Activated CD4-positive, alpha-beta memory T cell treated with anti-CD3 and anti-CD28 coated beads, Interleukin-2, amount 10 ng/mL, durations not matched to agents 7 days and 5 days (primary cell): ENCODE measurements around the gene TACR1. TPM values are rescaled to one million over a fixed set of nuclear protein-coding genes. Genes with fewer than 3 reads are reported as not detected.
A peak's percentile ranks its signal among the peaks of the same experiment; 100 is the strongest.
"Not testable (repeated sequence)": the region's sequence is repeated elsewhere in the genome, so short reads cannot be mapped to it uniquely, and the experiment has no call there.

Experiments
- CTCF ChIA-PET: fragments of 350-600 bp; sonication (Branson Sonifier 250); formaldehyde crosslinking; loops from one replicate; lab custom pipeline; 2021; ENCODE audit warnings: antibody characterized with exemption, inconsistent platforms; lab: Charles Lee
- POLR2A ChIA-PET: fragments of 350-600 bp; sonication (Branson Sonifier 250); formaldehyde crosslinking; loops from one replicate; lab custom pipeline; 2021; ENCODE audit warnings: antibody characterized with exemption; lab: Charles Lee
- DNase-seq: peaks from one replicate; pipeline ENCODE4 v3.0.0-alpha.2; 2020
- H3K27ac Mint-ChIP-seq: one replicate; pipeline ENCODE4 v1.8.0; 2021; ENCODE audit warnings: mild to moderate bottlenecking, mixed read lengths
- H3K27me3 Mint-ChIP-seq: one replicate; pipeline ENCODE4 v1.8.0; 2021; ENCODE audit warnings: mixed read lengths
- H3K36me3 Mint-ChIP-seq: one replicate; pipeline ENCODE4 v1.8.0; 2021; ENCODE audit warnings: low read depth, mixed read lengths
- H3K4me1 Mint-ChIP-seq: one replicate; pipeline ENCODE4 v1.8.0; 2021; ENCODE audit warnings: mixed read lengths
- H3K4me3 Mint-ChIP-seq: one replicate; pipeline ENCODE4 v1.8.0; 2021; ENCODE audit warnings: mild to moderate bottlenecking, mixed read lengths
- H3K9me3 Mint-ChIP-seq: one replicate; pipeline ENCODE4 v1.8.0; 2021; ENCODE audit warnings: mixed read lengths
- total RNA-seq, 2 experiments: library from RNA; stranded (reverse); gene quantifications; one replicate each; pipeline ENCODE4 v1.2.3, GENCODE V29; 2021

The TACR1 gene, protein sequence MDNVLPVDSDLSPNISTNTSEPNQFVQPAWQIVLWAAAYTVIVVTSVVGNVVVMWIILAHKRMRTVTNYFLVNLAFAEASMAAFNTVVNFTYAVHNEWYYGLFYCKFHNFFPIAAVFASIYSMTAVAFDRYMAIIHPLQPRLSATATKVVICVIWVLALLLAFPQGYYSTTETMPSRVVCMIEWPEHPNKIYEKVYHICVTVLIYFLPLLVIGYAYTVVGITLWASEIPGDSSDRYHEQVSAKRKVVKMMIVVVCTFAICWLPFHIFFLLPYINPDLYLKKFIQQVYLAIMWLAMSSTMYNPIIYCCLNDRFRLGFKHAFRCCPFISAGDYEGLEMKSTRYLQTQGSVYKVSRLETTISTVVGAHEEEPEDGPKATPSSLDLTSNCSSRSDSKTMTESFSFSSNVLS
- total RNA-seq = not detected

GRCh38 chr2:75199428-75200011 is at the start of gene TACR1:
Gene TACR1 (minus strand): TSS chr2:75199520. CDS start chr2:75198934, 586 bp downstream.
- Mint-ChIP-seq H3K4me3 (peak within 1 kb of the TSS; percentile 46), H3K36me3 (no peaks in the 10 kb centered on the region), H3K27me3 (peaks cover 64% of the 10 kb centered on the region), H3K4me1 (peaks cover 7% of the 10 kb centered on the region), H3K9me3 (no peaks in the 10 kb centered on the region), H3K27ac (no peak within 1 kb of the TSS)
- CTCF ChIA-PET = interaction anchor here (0.6 to 1.4 kb wide), 3 partner anchors 27 to 278 kb away, joined by 3 to 4 read pairs (median 3); no protein-coding TSS in a partner anchor
- DNase-seq = peak; percentile 48
- POLR2A ChIA-PET = no interaction called here

DNA sequence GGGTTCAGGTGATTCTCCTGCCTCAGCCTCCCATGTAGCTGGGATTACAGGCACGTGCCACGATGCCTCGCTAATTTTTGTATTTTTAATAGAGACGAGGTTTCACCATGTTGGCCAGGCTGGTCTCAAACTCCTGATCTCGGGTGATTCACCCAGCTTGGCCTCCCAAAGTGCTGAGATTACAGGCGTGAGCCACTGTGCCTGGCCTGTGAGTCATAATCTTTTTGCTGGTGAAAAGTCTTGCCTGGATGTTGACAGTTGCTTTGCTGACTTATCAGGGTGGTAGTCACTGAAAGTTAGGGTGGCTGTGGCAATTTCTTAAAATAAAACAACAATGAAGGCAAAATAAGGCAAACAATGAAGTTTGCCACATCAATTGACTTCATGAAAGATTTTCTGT is 49.3 kb upstream of the TACR1 start:
- H3K4me3 Mint-ChIP-seq, H3K27me3 Mint-ChIP-seq, H3K9me3 Mint-ChIP-seq, H3K4me1 Mint-ChIP-seq, H3K36me3 Mint-ChIP-seq, DNase-seq, H3K27ac Mint-ChIP-seq, POLR2A ChIA-PET, CTCF ChIA-PET: not testable (repeated sequence)

DNA sequence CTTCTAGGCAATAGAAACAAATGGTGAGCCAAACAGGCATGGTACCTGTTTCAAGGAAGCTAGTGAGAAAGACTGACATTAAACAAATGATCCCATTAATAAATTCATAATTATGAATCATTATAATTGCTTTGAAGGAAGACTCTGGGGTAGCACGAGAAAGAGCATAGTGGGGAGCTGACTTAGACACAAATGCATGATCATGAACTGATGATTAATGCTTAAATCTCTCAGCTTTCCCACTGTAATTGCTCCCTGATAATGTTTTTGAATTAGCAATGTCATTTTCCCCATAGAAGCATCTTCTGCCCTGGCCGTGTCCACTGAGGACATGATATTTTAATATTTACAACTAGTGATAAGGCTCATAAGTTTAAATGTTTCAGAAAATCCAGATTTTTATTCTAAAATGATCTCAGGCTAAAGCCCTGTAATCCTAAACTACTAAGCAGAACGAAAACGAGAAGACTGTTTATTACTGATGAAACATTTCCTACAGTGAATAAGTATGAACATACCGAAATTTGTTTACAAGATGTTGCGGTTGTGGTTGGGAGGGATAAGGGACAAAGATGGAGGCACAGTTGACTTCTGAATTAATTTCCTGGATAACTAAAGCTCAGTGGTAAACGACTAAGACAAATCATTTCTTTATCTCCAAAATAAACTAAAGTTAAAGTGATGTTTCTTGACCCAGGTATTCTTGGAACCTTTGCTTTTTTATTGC is 47.3 kb upstream of the TACR1 start:
- Mint-ChIP-seq H3K4me3 (no peak overlapping the region), H3K27ac (no peak overlapping the region), H3K9me3 (no peaks in the 10 kb centered on the region), H3K4me1 (no peaks in the 10 kb centered on the region), H3K36me3 (no peaks in the 10 kb centered on the region), H3K27me3 (peaks cover 9% of the 10 kb centered on the region)
- POLR2A ChIA-PET = no interaction called here
- DNase-seq = no peak
- CTCF ChIA-PET = no interaction called here

DNA sequence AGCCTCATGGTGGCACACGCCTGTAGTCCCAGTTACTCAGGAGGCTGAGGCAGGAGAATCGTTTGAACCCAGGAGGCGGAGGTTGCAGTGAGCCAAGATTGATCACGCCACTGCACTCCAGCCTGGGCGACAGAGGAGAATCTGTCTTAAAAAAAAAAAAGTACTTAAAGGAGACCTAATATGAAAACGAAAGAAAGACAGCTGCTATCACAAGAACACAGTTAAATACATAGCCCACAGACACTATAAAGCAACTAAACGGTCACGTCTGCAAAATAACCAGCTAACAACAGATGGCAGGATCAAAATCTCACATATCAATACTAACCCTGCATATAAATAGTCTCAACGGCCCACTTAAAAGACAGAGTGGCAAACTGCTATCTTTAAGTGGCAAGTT is 43.9 kb upstream of the TACR1 start:
- no peak overlapping the region for H3K4me3 Mint-ChIP-seq
- ChIA-PET CTCF (interaction anchor here (3.0 kb wide), 1 partner anchor 324 kb away, joined by 12 read pairs; no protein-coding TSS in a partner anchor), POLR2A (no interaction called here)
- no peaks in the 10 kb centered on the region for H3K4me1 Mint-ChIP-seq
- DNase-seq = no peak
- H3K36me3 Mint-ChIP-seq = no peaks in the 10 kb centered on the region
- H3K27me3 Mint-ChIP-seq = peaks cover 4% of the 10 kb centered on the region
- no peak overlapping the region for H3K27ac Mint-ChIP-seq
- no peaks in the 10 kb centered on the region for H3K9me3 Mint-ChIP-seq

DNA sequence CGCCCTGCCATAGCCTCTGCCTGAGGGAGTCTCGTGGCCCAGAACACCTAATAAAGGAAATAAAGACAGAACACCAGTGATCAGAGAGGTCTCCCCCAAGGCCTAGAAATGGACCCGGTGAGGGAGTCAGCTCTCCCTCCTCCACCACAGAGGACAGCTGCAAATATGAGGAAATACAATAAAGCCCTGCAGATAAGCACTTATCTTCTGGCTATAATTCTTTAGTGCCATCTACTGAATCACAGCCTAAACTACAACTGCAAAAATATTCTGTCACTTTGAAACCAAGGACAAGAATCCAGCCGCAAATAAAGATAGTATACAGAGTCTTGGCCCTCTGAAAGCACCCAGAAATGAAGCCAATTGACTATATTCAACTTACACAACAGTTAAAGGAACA is 42.4 kb upstream of the TACR1 start:
- Mint-ChIP-seq H3K27ac (no peak overlapping the region), H3K36me3 (no peaks in the 10 kb centered on the region), H3K4me1 (no peaks in the 10 kb centered on the region), H3K9me3 (no peaks in the 10 kb centered on the region), H3K27me3 (peaks cover 4% of the 10 kb centered on the region), H3K4me3 (no peak overlapping the region)
- CTCF ChIA-PET = interaction anchor here (3.0 kb wide), 1 partner anchor 322 kb away, joined by 12 read pairs; no protein-coding TSS in a partner anchor
- POLR2A ChIA-PET = no interaction called here
- DNase-seq = no peak

GRCh38 chr2:75238670-75239330 is 39.5 kb upstream of the TACR1 start:
- ChIA-PET CTCF (interaction anchor here (0.7 kb wide), 1 partner anchor 82 kb away, joined by 3 read pairs; no protein-coding TSS in a partner anchor), POLR2A (no interaction called here)
- peaks cover 5% of the 10 kb centered on the region for H3K27me3 Mint-ChIP-seq
- H3K9me3 Mint-ChIP-seq = no peaks in the 10 kb centered on the region
- H3K4me1 Mint-ChIP-seq = no peaks in the 10 kb centered on the region
- H3K4me3 Mint-ChIP-seq = no peak overlapping the region
- DNase-seq = no peak
- H3K27ac Mint-ChIP-seq = no peak overlapping the region
- H3K36me3 Mint-ChIP-seq = no peaks in the 10 kb centered on the region

DNA sequence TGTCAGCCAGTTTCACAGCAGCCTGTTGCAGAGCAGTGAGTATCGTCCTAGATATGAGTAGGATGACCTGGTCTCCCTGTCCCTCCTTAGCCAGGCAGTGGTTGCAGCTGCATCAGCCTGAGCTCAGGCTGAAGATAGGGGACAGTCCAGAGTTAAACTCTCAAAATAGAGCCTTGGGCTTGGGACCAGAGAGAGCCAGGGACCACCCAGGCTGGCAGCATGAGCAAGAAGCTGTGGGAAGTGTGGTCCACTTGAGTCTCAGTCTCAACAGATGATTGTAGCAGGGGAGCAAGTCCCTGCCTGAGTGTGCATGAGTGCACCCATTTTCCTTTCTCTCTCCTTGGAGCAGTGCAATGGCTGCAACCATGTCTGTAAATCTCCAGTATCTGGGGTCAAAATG is 38.0 kb upstream of the TACR1 start:
- ChIA-PET CTCF (no interaction called here), POLR2A (no interaction called here)
- Mint-ChIP-seq H3K36me3 (no peaks in the 10 kb centered on the region), H3K27me3 (peaks cover 5% of the 10 kb centered on the region), H3K9me3 (no peaks in the 10 kb centered on the region), H3K4me1 (no peaks in the 10 kb centered on the region), H3K27ac (no peak overlapping the region), H3K4me3 (no peak overlapping the region)
- DNase-seq = no peak

GRCh38 chr2:75233965-75234364 is 34.6 kb upstream of the TACR1 start:
- CTCF ChIA-PET = no interaction called here
- Mint-ChIP-seq H3K4me1 (no peaks in the 10 kb centered on the region), H3K9me3 (no peaks in the 10 kb centered on the region), H3K36me3 (no peaks in the 10 kb centered on the region), H3K27ac (no peak overlapping the region), H3K27me3 (peaks cover 5% of the 10 kb centered on the region), H3K4me3 (no peak overlapping the region)
- no peak for DNase-seq
- POLR2A ChIA-PET = no interaction called here

DNA sequence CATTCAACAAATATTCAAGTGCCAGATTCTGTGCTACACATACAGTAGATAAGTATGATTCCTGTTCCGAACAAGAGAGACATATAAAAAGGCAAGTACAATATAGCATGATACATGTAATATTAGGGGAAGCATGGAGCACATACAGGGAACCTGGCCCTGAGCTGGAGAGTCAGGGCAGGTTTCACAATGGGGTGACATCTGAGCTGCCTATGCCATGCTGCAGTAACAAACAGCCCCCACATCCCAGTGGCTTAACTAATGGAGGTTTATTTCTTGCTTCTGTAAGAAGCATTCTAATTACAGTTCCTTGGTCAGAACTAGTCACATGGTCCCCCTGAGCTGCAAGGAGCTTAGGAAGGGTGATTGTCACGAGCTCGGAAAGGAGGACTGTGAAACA is 27.3 kb upstream of the TACR1 start:
- Mint-ChIP-seq H3K36me3 (no peaks in the 10 kb centered on the region), H3K27ac (no peak overlapping the region), H3K27me3 (no peaks in the 10 kb centered on the region), H3K4me1 (no peaks in the 10 kb centered on the region), H3K9me3 (no peaks in the 10 kb centered on the region), H3K4me3 (no peak overlapping the region)
- ChIA-PET POLR2A (no interaction called here), CTCF (interaction anchor here (1.2 kb wide), 1 partner anchor 27 kb away, joined by 3 read pairs; the partner anchor contains the start of gene TACR1)
- DNase-seq = no peak

DNA sequence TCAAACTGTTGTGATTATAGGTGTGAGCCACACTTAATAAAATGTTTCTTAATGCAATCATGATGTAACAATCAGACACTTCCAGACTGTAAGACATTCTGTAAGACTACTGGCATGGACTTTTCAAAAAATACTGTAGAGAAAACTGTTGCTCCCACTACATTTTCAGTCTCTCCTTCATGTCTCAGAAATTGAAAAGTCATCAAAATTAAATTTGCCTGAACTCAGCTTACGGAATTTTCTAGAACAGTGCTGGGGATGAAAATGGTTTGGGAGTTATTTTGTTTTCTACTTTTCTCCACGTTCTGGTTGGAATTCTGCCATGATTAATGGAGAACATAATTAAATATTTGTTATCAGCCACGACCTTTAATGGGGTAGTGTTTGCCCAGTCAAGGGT is 26.8 kb upstream of the TACR1 start:
- no peaks in the 10 kb centered on the region for H3K36me3 Mint-ChIP-seq
- no peak for DNase-seq
- ChIA-PET CTCF (interaction anchor here (1.2 kb wide), 1 partner anchor 26 kb away, joined by 3 read pairs; the partner anchor contains the start of gene TACR1), POLR2A (no interaction called here)
- H3K4me3 Mint-ChIP-seq = no peak overlapping the region
- no peak overlapping the region for H3K27ac Mint-ChIP-seq
- H3K4me1 Mint-ChIP-seq = no peaks in the 10 kb centered on the region
- H3K9me3 Mint-ChIP-seq = no peaks in the 10 kb centered on the region
- no peaks in the 10 kb centered on the region for H3K27me3 Mint-ChIP-seq

GRCh38 chr2:75224636-75225094 is 25.3 kb upstream of the TACR1 start:
- no peaks in the 10 kb centered on the region for H3K4me1 Mint-ChIP-seq
- ChIA-PET POLR2A (no interaction called here), CTCF (no interaction called here)
- H3K4me3 Mint-ChIP-seq = no peak overlapping the region
- DNase-seq = no peak
- H3K36me3 Mint-ChIP-seq = no peaks in the 10 kb centered on the region
- H3K27ac Mint-ChIP-seq = no peak overlapping the region
- H3K27me3 Mint-ChIP-seq = peaks cover 1% of the 10 kb centered on the region
- H3K9me3 Mint-ChIP-seq = no peaks in the 10 kb centered on the region

GRCh38 chr2:75222527-75222926 is 23.2 kb upstream of the TACR1 start:
- ChIA-PET POLR2A (no interaction called here), CTCF (no interaction called here)
- no peaks in the 10 kb centered on the region for H3K9me3 Mint-ChIP-seq
- H3K36me3 Mint-ChIP-seq = no peaks in the 10 kb centered on the region
- H3K27ac Mint-ChIP-seq = no peak overlapping the region
- H3K27me3 Mint-ChIP-seq = peaks cover 3% of the 10 kb centered on the region
- DNase-seq = no peak
- H3K4me1 Mint-ChIP-seq = no peaks in the 10 kb centered on the region
- H3K4me3 Mint-ChIP-seq = no peak overlapping the region
